ENCODE data around the gene SGCD.

- TF ChIP-seq CTCF (IDR thresholded peaks at IDR 0.05; ENCODE audit: insufficient read depth, low read length) (no peak), GABPA (IDR thresholded peaks at IDR 0.05; ENCODE audit: low read depth) (no peak), POLR2AphosphoS5 (IDR thresholded peaks at IDR 0.05; ENCODE audit: low read depth) (no peak)
Measured at GRCh38 chr5:156486394-156487238, 159.7 kb downstream of the SGCD start.
